Transverse colon (tissue), 3 donors: ENCODE results near the gene FAM98A.

Source experiments
- POLR2A ChIP-seq: fragments of 450-650 bp; IDR thresholded peaks from one replicate; pipeline ENCODE4 v1.6.1; 2016; ENCODE audit warnings: antibody characterized with exemption, mild to moderate bottlenecking, moderate library complexity
- TF ChIP-seq, protein P1 (sequence below), 5 experiments: fragments of 200-600 bp in 3 of 5; fragments of 450-650 bp in 2 of 5; sonication (generic) in 3 of 5; IDR thresholded peaks; 1 replicate in 2 of 5; 2 replicates in 3 of 5; pipeline ENCODE4 v1.5.1; 2016 to 2017; ENCODE audit warnings: antibody characterized with exemption in 5 of 5, inconsistent platforms in 3 of 5, mild to moderate bottlenecking in 2 of 5, moderate library complexity in 1 of 5

GRCh38 chr2:33606622-33607021 is 7.5 kb upstream of the FAM98A start:
- TF ChIP-seq, protein P1, sequence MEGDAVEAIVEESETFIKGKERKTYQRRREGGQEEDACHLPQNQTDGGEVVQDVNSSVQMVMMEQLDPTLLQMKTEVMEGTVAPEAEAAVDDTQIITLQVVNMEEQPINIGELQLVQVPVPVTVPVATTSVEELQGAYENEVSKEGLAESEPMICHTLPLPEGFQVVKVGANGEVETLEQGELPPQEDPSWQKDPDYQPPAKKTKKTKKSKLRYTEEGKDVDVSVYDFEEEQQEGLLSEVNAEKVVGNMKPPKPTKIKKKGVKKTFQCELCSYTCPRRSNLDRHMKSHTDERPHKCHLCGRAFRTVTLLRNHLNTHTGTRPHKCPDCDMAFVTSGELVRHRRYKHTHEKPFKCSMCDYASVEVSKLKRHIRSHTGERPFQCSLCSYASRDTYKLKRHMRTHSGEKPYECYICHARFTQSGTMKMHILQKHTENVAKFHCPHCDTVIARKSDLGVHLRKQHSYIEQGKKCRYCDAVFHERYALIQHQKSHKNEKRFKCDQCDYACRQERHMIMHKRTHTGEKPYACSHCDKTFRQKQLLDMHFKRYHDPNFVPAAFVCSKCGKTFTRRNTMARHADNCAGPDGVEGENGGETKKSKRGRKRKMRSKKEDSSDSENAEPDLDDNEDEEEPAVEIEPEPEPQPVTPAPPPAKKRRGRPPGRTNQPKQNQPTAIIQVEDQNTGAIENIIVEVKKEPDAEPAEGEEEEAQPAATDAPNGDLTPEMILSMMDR (IDR thresholded peaks at IDR 0.05), result no peak
- TF ChIP-seq POLR2A, result no peak
